NB4 (cell line): ENCODE measurements around the gene ECE1.

Experiments
- CTCF ChIP-seq: IDR thresholded peaks from one replicate; pipeline ENCODE4 v1.5.1; 2012; ENCODE audit warnings: low read depth, low read length
- MAX ChIP-seq: IDR thresholded peaks from 2 replicates; pipeline ENCODE4 v1.6.1; 2011; ENCODE audit warnings: low read depth, low read length
- MYC ChIP-seq: IDR thresholded peaks from 2 replicates; pipeline ENCODE4 v1.6.1; 2011; ENCODE audit warnings: low read depth, low read length
- POLR2A ChIP-seq: IDR thresholded peaks from 2 replicates; pipeline ENCODE4 v1.6.1; 2011; ENCODE audit warnings: mild to moderate bottlenecking; ENCODE audit not compliant: insufficient read length; ENCODE audit errors: extremely low read depth

- TF ChIP-seq CTCF (no peak), POLR2A (no peak), MAX (no peak), MYC (no peak)
Measured at GRCh38 chr1:21337454-21337927, 47.2 kb upstream of the ECE1 start.
